Stimulated activated naive CD4-positive, alpha-beta T cell (primary cell): Measurements from ENCODE around the gene TOB2.

Source experiments
- DNase-seq, 6 experiments: peaks; one replicate each; lab custom pipeline; 2025; lab: John Stamatoyannopoulos, UW

TOB2 gene

GRCh38 chr22:41446639-41447434, at the start of gene TOB2:
TSS of gene TOB2 (minus strand) at chr22:41446801. CDS start at chr22:41437345, 9,456 bp downstream.
- peak; percentile 90 to 94 (median 92) for DNase-seq

GRCh38 chr22:41491374-41492100, 44.9 kb upstream of the TOB2 start:
- no peak for DNase-seq

GRCh38 chr22:41488596-41489385, 42.2 kb upstream of the TOB2 start:
- DNase-seq: no peak

GRCh38 chr22:41488076-41488475, 41.5 kb upstream of the TOB2 start:
- DNase-seq: no peak

GRCh38 chr22:41487037-41487935, 40.7 kb upstream of the TOB2 start:
- DNase-seq: no peak

GRCh38 chr22:41485033-41485432, 38.4 kb upstream of the TOB2 start:
- DNase-seq: no peak

- DNase-seq: no peak
Observed at GRCh38 chr22:41482319-41482935, 35.8 kb upstream of the TOB2 start.

GRCh38 chr22:41481925-41482318, 35.3 kb upstream of the TOB2 start:
- no peak for DNase-seq

- DNase-seq: no peak
Observed at GRCh38 chr22:41481131-41481830, 34.7 kb upstream of the TOB2 start.

- no peak for DNase-seq
Observed at GRCh38 chr22:41480397-41480735, 33.8 kb upstream of the TOB2 start.

- DNase-seq: no peak
Observed at GRCh38 chr22:41479671-41480396, 33.2 kb upstream of the TOB2 start.

- DNase-seq: no peak
Observed at GRCh38 chr22:41478891-41479521, 32.4 kb upstream of the TOB2 start.

GRCh38 chr22:41478473-41478872, 31.9 kb upstream of the TOB2 start:
- no peak for DNase-seq

- DNase-seq: no peak
Observed at GRCh38 chr22:41474872-41475451, 28.4 kb upstream of the TOB2 start.

GRCh38 chr22:41471568-41471967, 25.0 kb upstream of the TOB2 start:
- DNase-seq: no peak

GRCh38 chr22:41470886-41471285, 24.3 kb upstream of the TOB2 start:
- DNase-seq: no peak

GRCh38 chr22:41469218-41469851, 22.7 kb upstream of the TOB2 start:
- DNase-seq: no peak
